HG02840 (cell line): ENCODE results near the gene KRT6B.

Source experiments
- ATAC-seq: cut with Tn5 transposase; IDR thresholded peaks from one replicate; pipeline ENCODE4 v1.9.1; 2021; ENCODE audit warnings: mild to moderate bottlenecking, moderate library complexity, moderate number of reproducible peaks; ENCODE audit not compliant: unreplicated experiment, low FRiP score

The KRT6B gene

GRCh38 chr12:52437508-52437907 is 14.4 kb downstream of the KRT6B start:
- no peak for ATAC-seq

GRCh38 chr12:52436828-52437474 is 15.0 kb downstream of the KRT6B start:
- no peak for ATAC-seq

- no peak for ATAC-seq
Observed at GRCh38 chr12:52436000-52436827, 15.7 kb downstream of the KRT6B start.

- no peak for ATAC-seq
Observed at GRCh38 chr12:52435659-52435999, 16.3 kb downstream of the KRT6B start.

- ATAC-seq = no peak
Observed at GRCh38 chr12:52434760-52435530, 17.0 kb downstream of the KRT6B start.

- no peak for ATAC-seq
Observed at GRCh38 chr12:52434081-52434733, 17.7 kb downstream of the KRT6B start, which contains the start of gene KRT75. TSS of gene KRT75 (minus strand) at chr12:52434371. CDS start at chr12:52434304, 67 bp downstream.

- ATAC-seq = no peak
Observed at GRCh38 chr12:52433501-52434080, 18.4 kb downstream of the KRT6B start.

GRCh38 chr12:52432559-52433207 is 19.3 kb downstream of the KRT6B start:
- no peak for ATAC-seq

- no peak for ATAC-seq
Observed at GRCh38 chr12:52428121-52428520, 23.8 kb downstream of the KRT6B start.

- ATAC-seq = no peak
Observed at GRCh38 chr12:52427083-52427482, 24.9 kb downstream of the KRT6B start.

- no peak for ATAC-seq
Observed at GRCh38 chr12:52426034-52426433, 25.9 kb downstream of the KRT6B start.

GRCh38 chr12:52425466-52425865 is 26.5 kb downstream of the KRT6B start:
- no peak for ATAC-seq

- no peak for ATAC-seq
Observed at GRCh38 chr12:52423661-52424500, 28.1 kb downstream of the KRT6B start.

- ATAC-seq = no peak
Observed at GRCh38 chr12:52423035-52423434, 28.9 kb downstream of the KRT6B start.

- no peak for ATAC-seq
Observed at GRCh38 chr12:52419656-52420055, 32.3 kb downstream of the KRT6B start.

- ATAC-seq = no peak
Observed at GRCh38 chr12:52418576-52419110, 33.3 kb downstream of the KRT6B start.

GRCh38 chr12:52417740-52418139 is 34.2 kb downstream of the KRT6B start:
- no peak for ATAC-seq

- ATAC-seq = no peak
Observed at GRCh38 chr12:52416795-52417194, 35.2 kb downstream of the KRT6B start.
